HG02642 (cell line): ENCODE measurements around the gene SLC16A2.
"Not testable (repeated sequence)": the region's sequence is repeated elsewhere in the genome, so short reads cannot be mapped to it uniquely, and the experiment has no call there.

ENCODE experiments used
- ATAC-seq: cut with Tn5 transposase; IDR thresholded peaks from one replicate; pipeline ENCODE4 v1.9.1; 2021; ENCODE audit warnings: mild to moderate bottlenecking; ENCODE audit not compliant: unreplicated experiment, poor library complexity

Gene SLC16A2

GRCh38 chrX:74500555-74500954 is 79.3 kb downstream of the SLC16A2 start:
- no peak for ATAC-seq

GRCh38 chrX:74505437-74505836 is 84.1 kb downstream of the SLC16A2 start:
- no peak for ATAC-seq

GRCh38 chrX:74506317-74507115 is 85.2 kb downstream of the SLC16A2 start:
- ATAC-seq: peak; percentile 95

- no peak for ATAC-seq
Observed at GRCh38 chrX:74507191-74507590, 85.9 kb downstream of the SLC16A2 start.

- no peak for ATAC-seq
Observed at GRCh38 chrX:74509989-74510388, 88.7 kb downstream of the SLC16A2 start.

- peak; percentile 48 for ATAC-seq
Observed at GRCh38 chrX:74510401-74510800, 89.1 kb downstream of the SLC16A2 start.

- no peak for ATAC-seq
Observed at GRCh38 chrX:74511704-74512103, 90.4 kb downstream of the SLC16A2 start.

- no peak for ATAC-seq
Observed at GRCh38 chrX:74514384-74514783, 93.1 kb downstream of the SLC16A2 start.

- ATAC-seq: no peak
Observed at GRCh38 chrX:74515356-74515755, 94.1 kb downstream of the SLC16A2 start.

GRCh38 chrX:74516013-74516412 is 94.7 kb downstream of the SLC16A2 start:
- ATAC-seq: not testable (repeated sequence)

GRCh38 chrX:74519870-74520269 is 98.6 kb downstream of the SLC16A2 start:
- no peak for ATAC-seq

- ATAC-seq: no peak
Observed at GRCh38 chrX:74520291-74520690, 99.0 kb downstream of the SLC16A2 start.

GRCh38 chrX:74520896-74521295 is 99.6 kb downstream of the SLC16A2 start:
- ATAC-seq: no peak

- ATAC-seq: no peak
Observed at GRCh38 chrX:74521961-74522751, 100.9 kb downstream of the SLC16A2 start.

GRCh38 chrX:74523224-74523623 is 101.9 kb downstream of the SLC16A2 start:
- ATAC-seq: no peak

- no peak for ATAC-seq
Observed at GRCh38 chrX:74523870-74524735, 102.8 kb downstream of the SLC16A2 start.

- no peak for ATAC-seq
Observed at GRCh38 chrX:74525116-74525515, 103.8 kb downstream of the SLC16A2 start.

GRCh38 chrX:74526764-74527163 is 105.5 kb downstream of the SLC16A2 start:
- ATAC-seq: no peak

- no peak for ATAC-seq
Observed at GRCh38 chrX:74527350-74527749, 106.1 kb downstream of the SLC16A2 start.

GRCh38 chrX:74529311-74529710 is 108.0 kb downstream of the SLC16A2 start:
- no peak for ATAC-seq

- ATAC-seq: no peak
Observed at GRCh38 chrX:74531081-74531480, 109.8 kb downstream of the SLC16A2 start.
